C4-2B (cell line): ENCODE data around the gene INF2.

Source experiments
- H3K27ac ChIP-seq: fragments of 450-650 bp; 2 replicates; pipeline ENCODE4 v1.5.1; 2017
- ZFX ChIP-seq: fragments of 450-650 bp; IDR thresholded peaks from 2 replicates; pipeline ENCODE4 v1.6.1; 2017
- TF ChIP-seq, protein P1 (sequence below): fragments of 450-650 bp; conservative IDR thresholded peaks from 2 replicates; pipeline ENCODE4 v1.5.1; 2017; ENCODE audit warnings: mild to moderate bottlenecking

Gene INF2

DNA sequence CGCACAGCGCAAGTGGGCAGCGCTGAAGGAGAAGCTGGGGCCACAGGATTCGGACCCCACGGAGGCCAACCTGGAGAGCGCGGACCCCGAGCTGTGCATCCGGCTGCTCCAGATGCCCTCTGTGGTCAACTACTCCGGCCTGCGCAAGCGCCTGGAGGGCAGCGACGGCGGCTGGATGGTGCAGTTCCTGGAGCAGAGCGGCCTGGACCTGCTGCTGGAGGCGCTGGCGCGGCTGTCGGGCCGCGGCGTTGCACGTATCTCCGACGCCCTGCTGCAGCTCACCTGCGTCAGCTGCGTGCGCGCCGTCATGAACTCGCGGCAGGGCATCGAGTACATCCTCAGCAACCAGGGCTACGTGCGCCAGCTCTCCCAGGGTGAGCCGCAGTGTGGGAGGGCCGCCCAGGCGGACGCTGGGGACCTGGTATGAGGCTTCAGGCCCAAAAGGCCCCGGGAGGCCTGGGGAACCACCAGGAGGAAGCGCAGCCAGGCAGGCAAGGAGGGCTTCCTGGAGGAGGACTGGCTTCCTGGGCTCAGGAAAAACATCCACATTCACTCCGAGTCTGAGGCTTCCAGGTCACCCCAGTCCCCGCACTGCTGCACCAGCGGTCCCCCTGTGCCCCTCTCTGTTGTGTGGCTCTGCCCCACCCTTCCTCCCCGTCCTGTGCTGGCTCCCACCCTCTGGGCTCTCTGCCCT, 12.1 kb downstream of the INF2 start:
- no peak overlapping the region for H3K27ac ChIP-seq

DNA sequence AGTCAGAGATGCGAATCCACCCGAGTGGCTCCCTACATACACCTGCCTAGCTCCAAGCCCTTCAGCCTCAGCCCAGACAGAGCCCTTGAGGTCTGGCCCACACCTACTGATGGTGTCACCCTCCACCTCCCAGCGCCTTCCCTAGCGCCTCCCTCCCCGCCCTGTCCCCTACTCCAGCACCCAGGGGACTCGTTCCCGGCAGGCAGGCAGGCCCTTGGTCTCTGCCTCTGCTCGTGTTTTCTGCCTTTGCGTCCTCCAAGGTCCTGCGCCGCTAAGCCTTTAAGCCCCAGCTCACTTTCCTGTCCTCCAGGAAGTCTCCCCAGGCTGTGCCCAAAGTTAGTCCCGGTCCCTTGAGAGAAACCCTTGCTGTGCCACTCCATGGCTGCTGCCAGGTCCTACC, 12.7 kb downstream of the INF2 start:
- H3K27ac ChIP-seq: no peak overlapping the region
- TF ChIP-seq, protein P1, sequence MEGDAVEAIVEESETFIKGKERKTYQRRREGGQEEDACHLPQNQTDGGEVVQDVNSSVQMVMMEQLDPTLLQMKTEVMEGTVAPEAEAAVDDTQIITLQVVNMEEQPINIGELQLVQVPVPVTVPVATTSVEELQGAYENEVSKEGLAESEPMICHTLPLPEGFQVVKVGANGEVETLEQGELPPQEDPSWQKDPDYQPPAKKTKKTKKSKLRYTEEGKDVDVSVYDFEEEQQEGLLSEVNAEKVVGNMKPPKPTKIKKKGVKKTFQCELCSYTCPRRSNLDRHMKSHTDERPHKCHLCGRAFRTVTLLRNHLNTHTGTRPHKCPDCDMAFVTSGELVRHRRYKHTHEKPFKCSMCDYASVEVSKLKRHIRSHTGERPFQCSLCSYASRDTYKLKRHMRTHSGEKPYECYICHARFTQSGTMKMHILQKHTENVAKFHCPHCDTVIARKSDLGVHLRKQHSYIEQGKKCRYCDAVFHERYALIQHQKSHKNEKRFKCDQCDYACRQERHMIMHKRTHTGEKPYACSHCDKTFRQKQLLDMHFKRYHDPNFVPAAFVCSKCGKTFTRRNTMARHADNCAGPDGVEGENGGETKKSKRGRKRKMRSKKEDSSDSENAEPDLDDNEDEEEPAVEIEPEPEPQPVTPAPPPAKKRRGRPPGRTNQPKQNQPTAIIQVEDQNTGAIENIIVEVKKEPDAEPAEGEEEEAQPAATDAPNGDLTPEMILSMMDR: no peak
- TF ChIP-seq ZFX: no peak

More for the DNA sequence above, 12.1 kb downstream of the INF2 start:
- no peak for TF ChIP-seq ZFX
- TF ChIP-seq, protein P1: no peak

DNA sequence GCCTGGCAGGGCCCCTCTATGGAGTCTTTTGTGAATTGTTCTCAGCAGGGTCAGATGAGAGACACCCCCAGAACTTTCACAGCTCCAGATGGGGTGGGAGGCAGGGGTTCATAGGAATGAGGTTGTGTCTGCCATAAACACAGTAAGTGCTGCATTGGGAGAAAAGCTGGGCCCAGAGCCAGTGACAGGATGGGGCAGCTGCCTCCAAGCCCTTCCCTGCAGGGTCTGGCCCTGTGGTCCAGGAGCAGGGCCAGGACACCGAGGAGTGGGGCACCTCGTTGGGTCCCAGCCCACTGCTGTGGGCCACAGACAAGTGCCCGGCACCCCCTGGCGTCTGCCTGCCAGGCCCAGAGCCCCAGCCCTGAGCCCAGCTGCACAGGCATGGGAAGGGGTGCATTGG, 13.3 kb downstream of the INF2 start:
- no peak for TF ChIP-seq ZFX
- TF ChIP-seq, protein P1: no peak
- no peak overlapping the region for H3K27ac ChIP-seq

DNA sequence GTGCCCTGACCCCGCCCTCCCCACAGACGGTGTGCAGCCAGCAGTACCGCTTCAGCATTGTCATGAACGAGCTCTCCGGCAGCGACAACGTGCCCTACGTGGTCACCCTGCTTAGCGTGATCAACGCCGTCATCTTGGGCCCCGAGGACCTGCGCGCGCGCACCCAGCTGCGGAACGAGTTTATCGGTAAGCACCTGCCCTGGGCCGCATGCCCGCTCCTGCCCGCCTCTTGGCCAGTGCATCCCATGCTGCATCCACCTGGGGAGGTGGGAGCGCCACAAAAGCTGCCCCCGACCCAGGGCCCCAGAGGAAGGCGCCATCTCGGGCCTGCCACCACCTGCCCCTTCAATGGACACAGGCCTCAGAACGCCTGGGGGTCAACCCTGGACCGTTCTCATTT, 13.9 kb downstream of the INF2 start:
- no peak overlapping the region for H3K27ac ChIP-seq
- TF ChIP-seq, protein P1: no peak
- no peak for TF ChIP-seq ZFX

DNA sequence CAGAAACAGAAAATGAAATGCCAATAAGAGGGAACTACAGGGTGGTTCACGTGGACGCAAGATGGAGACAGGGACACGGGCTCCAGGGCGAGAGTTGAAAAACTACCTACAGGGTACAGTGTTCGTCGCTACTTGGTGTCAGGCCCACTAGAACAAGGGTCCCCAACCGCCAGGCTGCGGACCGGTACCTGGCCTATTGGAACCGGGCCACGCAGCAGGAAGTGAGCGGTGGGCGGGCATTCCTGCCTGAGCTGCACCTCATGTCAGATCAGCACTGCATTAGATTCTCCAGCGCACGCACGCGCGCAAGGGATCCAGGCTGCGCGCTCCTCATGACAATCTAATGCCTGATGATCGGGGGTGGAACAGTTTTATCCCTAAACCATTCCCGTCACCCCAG, 14.8 kb downstream of the INF2 start:
- TF ChIP-seq ZFX: no peak
- TF ChIP-seq, protein P1: no peak

DNA sequence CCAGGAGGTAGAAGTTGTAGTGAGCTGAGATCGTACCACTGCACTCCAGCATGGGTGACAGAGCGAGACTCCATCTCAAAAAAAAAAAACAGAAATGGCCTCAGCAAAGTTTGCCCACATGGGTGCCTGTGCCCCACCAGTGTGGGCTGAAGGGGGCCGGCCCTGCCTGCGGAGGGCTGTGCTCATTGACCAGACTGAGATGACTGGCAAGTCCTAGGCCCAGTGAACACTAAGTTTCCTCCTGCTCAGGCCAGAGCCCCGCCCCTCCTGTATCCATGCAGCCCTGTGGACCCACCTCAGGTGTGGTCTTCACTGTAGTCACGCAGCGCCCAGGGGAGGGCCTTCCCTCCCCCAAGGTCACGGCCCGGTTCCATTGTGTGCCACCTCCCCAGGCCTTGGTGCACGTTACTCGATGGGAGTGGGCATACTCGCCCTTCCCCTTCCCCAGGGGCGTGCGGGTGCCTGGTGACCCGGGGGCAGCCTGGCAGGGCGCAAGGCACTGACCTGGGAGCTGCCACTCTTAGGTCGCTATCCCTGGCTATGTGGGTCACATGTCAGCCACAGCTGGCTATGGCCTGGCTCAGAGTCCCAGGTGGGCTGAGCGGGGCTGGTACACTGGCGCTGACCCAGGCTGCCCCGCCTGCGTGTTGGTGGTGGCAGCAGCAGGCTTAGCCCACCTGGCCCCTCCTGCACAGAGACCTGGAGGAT, 16.1 kb downstream of the INF2 start:
- H3K27ac ChIP-seq: no peak overlapping the region
- TF ChIP-seq ZFX: no peak
- TF ChIP-seq, protein P1: no peak

More for the DNA sequence above, 14.8 kb downstream of the INF2 start:
- H3K27ac ChIP-seq: no peak overlapping the region

DNA sequence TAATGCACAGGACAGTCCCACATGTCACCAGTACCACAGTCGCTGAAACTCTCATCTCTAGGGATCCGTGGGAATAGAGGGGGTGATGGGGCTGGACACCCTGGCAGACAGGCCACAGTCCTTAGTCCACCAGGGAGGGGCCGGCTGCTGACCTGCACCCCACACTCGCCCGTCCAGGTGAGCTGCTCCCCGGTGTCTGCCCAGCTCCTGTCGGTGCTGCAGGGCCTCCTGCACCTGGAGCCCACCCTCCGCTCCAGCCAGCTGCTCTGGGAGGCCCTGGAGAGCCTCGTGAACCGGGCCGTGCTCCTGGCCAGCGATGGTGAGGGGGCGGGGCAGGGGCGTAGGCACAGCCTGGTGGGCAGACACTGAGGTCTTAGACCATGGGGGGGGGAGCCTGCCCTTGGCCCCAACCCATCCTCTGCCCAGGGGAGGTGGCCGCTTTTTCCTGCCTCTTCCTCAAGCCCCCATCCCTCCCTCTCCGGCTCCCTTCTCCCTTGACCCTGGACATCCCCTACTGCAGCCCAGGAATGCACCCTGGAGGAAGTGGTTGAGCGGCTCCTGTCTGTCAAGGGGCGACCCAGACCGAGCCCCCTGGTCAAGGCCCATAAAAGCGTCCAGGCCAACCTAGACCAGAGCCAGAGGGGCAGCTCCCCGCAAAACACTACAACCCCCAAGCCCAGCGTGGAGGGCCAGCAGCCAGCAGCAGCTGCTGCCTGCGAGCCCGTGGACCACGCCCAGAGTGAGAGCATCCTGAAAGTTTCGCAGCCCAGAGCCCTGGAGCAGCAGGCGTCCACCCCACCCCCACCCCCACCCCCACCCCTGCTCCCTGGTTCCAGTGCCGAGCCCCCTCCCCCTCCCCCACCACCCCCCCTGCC, 17.6 kb downstream of the INF2 start:
- TF ChIP-seq ZFX: no peak
- TF ChIP-seq, protein P1: no peak
- H3K27ac ChIP-seq: no peak overlapping the region
